Lower leg skin (tissue), 4 donors: ENCODE results near the gene FCSK. TPM values are rescaled to one million over a fixed set of nuclear protein-coding genes. Genes with fewer than 3 reads are reported as not detected.

Experiments used
- DNase-seq, 2 donors: peaks; one replicate each; pipeline ENCODE4 v3.0.0-alpha.2; 2019; ENCODE audit warnings: low spot score in 2 of 2
- H3K4me3 ChIP-seq: fragments of 200-600 bp; sonication (generic); 2 replicates; pipeline ENCODE4 v1.5.1; 2017; ENCODE audit warnings: mild to moderate bottlenecking, low read depth; ENCODE audit not compliant: poor library complexity, severe bottlenecking
- POLR2A ChIP-seq, 2 donors: fragments of 450-650 bp; IDR thresholded peaks; one replicate each; pipeline ENCODE4 v1.6.1; 2016 to 2017; ENCODE audit warnings: antibody characterized with exemption in 2 of 2, mild to moderate bottlenecking in 1 of 2, moderate library complexity in 1 of 2
- WGBS, 2 donors: methylation state at CpG; one replicate each; pipeline ENCODE4 v1.1.5; 2018; 5-methylcytosine and 5-hydroxymethylcytosine counted together
- intact Hi-C: fragments of 100-400 bp; cut with DNase I; formaldehyde crosslinking; loops from one replicate; pipeline ENCODE4 v1.15.0; 2023; ENCODE audit warnings: low total_unique reads
- total RNA-seq, 4 donors: library from RNA; depleted of rRNA; stranded (reverse); fragments of >200 nt; gene quantifications; one replicate each; pipeline ENCODE4 v1.1.0, GENCODE V29; 2016
- TF ChIP-seq, protein P1 (sequence below), 3 donors: fragments of 450-650 bp; IDR thresholded peaks; one replicate each; pipeline ENCODE4 v1.5.1; 2016; ENCODE audit warnings: antibody characterized with exemption in 3 of 3, mild to moderate bottlenecking in 3 of 3, moderate library complexity in 2 of 3

FCSK gene
- total RNA-seq, 4 donors from 2014 or later: 17.9 to 31.7 (median 23.4) TPM

DNA sequence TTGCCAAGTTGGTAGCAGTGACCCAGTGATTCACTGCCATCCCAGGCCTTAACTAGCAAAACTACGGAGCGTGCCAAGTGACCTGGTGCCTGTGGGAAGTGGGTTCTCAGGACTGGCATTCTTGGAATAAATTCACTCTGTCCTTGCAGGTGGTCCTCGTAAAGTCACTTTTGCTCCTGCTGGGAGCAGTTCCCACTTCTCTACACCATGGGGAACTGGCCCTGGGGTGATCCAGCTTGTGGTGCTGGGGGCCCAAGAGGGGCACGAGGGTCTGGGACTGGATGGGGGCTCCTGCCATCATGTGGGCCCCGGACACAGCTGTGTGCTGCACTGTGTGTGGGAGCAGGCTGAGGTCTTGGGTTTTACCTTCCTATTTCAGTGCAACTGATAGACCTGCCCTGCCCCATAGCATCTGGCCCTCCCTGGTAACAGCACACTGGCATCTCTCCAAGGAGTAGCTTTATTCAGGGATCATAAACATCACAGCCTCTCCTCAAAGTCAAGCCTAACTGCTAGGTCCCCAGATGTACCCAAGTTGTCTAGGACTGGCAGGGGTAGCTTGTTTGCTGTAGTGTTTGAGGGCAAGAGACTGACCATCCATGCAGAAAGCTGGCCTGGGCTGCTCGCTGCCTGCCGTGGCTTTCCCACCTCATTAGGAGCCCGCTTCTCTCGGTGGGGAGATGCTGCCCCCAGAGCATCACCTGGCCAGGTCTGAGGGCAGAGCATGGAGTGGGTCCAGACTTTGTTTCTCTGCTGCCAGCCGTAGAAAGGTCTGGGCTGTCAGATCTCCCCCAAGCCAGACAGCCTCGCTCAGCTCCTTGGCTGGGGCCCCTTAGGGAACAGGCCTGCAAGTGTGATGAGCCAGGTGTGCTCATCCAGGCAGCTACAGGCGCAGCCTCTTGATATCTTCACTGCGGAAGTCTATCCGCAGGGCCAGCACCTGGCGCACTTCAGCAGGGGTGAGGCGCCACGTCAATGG lies 26.0 kb downstream of the FCSK start:
- intact Hi-C loops: no loop called here
- H3K4me3 ChIP-seq: no peak overlapping the region
- TF ChIP-seq, protein P1, sequence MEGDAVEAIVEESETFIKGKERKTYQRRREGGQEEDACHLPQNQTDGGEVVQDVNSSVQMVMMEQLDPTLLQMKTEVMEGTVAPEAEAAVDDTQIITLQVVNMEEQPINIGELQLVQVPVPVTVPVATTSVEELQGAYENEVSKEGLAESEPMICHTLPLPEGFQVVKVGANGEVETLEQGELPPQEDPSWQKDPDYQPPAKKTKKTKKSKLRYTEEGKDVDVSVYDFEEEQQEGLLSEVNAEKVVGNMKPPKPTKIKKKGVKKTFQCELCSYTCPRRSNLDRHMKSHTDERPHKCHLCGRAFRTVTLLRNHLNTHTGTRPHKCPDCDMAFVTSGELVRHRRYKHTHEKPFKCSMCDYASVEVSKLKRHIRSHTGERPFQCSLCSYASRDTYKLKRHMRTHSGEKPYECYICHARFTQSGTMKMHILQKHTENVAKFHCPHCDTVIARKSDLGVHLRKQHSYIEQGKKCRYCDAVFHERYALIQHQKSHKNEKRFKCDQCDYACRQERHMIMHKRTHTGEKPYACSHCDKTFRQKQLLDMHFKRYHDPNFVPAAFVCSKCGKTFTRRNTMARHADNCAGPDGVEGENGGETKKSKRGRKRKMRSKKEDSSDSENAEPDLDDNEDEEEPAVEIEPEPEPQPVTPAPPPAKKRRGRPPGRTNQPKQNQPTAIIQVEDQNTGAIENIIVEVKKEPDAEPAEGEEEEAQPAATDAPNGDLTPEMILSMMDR (IDR thresholded peaks at IDR 0.05): no peak
- no peak for TF ChIP-seq POLR2A (IDR thresholded peaks at IDR 0.05)
- no peak for DNase-seq
- WGBS, 2 donors: 84 to 92% methylated on average over 15 to 16 of the region's 17 CpGs

DNA sequence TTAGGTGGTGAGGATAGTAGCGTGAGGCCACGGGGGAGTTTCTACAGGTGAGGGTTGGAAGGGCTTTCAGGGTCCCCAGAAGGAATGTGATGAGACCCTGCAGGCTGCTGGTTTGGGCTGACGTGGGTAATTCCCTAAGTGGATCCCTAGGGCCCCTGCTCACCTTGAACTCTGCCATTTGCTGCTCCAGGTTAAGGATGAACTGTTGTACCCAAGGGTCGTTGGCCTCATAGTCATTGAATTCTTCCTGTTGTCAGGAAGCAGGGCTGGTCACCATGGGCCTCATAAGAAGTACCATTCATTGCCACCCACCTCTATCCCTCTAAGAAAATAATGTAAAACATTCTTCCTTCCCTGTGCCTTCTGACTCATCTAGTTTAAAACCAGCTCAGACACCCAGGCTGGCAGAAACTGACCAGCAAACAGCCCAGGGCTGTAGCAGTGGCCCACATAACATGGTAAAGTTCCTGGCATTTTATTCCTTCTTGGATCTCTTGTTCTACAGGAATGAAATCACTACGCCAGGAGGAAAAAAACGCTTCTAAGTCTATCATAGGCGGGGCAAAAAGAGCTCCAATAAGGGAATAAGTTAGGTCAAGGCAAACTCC lies 27.6 kb downstream of the FCSK start:
- intact Hi-C loops: no loop called here
- TF ChIP-seq, protein P1 (IDR thresholded peaks at IDR 0.05): no peak
- TF ChIP-seq POLR2A (IDR thresholded peaks at IDR 0.05): no peak
- WGBS, 2 donors: 72 to 79% methylated on average over 7 of the region's 7 CpGs
- DNase-seq: no peak
- no peak overlapping the region for H3K4me3 ChIP-seq

DNA sequence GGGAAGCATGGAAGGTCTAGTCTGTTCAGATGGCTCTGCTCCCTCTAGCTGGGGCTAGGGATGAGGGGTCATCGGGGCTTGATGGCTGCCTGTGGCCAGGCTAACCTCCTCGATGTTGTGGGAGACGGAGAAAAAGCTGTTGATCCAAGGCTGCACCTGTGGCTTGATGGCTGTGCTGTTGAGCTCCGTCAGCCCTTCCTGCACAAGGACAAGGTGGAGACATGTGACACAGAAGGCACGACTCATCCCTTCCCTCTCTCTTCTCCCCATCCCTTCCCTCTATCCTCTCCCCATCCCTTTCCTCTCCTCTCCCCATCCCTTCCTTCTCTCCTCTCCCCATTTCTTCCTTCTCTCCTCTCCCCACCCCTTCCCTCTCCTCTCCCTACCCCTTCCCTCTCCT lies 28.2 kb downstream of the FCSK start:
- TF ChIP-seq POLR2A (IDR thresholded peaks at IDR 0.05): no peak
- TF ChIP-seq, protein P1 (IDR thresholded peaks at IDR 0.05): no peak
- 73 to 81% methylated on average over 5 of the region's 5 CpGs for WGBS, 2 donors
- intact Hi-C loops: no loop called here
- DNase-seq: no peak
- no peak overlapping the region for H3K4me3 ChIP-seq

DNA sequence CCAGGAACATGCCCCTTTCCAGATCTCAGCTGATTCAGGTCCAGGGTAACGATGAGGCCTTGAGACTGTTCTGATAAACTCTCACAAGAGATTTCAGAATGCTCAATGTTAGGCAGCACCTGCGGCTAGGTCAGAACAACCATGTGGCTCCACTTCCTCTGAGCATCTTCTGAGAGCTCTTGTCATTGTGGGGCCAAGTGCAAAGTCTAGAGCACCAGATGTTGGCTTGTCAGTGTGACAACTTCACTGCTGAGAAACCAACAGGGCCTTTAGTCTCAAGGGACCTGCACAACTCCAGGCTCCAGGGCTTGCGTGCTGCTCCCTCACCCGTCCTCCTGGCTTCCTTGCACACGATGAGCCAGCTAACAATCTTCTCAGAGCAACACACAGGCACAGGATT lies 29.0 kb downstream of the FCSK start:
- no peak overlapping the region for H3K4me3 ChIP-seq
- no peak for DNase-seq
- WGBS, 2 donors: 81 to 91% methylated on average over 5 of the region's 5 CpGs
- TF ChIP-seq, protein P1 (IDR thresholded peaks at IDR 0.05): no peak
- intact Hi-C loops: no loop called here

DNA sequence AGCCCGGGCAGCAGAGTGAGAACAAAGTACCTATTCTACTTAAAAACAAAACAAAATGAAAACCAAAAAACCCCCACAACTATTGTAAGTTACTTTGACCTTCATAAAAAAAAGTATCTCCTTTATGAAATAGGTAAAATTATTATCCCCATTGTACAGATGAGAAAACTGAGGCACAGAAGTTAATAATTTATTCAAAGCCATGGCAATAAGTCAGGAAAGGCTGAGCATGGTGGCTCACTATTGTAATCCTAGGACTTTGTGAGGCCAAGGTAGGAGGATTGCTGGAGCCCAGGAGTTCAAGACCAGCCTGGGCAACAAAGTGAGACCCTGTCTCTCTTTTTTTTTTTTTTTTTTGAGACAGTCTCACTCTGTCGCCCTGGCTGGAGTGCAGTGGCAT lies 30.5 kb downstream of the FCSK start:
- intact Hi-C loops: no loop called here
- TF ChIP-seq, protein P1 (IDR thresholded peaks at IDR 0.05): no peak
- TF ChIP-seq POLR2A (IDR thresholded peaks at IDR 0.05): no peak
- no peak overlapping the region for H3K4me3 ChIP-seq
- 94 to 95% methylated on average over 2 of the region's 2 CpGs for WGBS, 2 donors
- no peak for DNase-seq
